Spleen (tissue), 7 donors: ENCODE measurements around the gene TUBGCP6.

Source experiments
- CTCF ChIP-seq, 11 experiments: fragments of 200-600 bp in 7 of 11; fragments of 450-650 bp in 4 of 11; sonication (generic) in 4 of 11; IDR thresholded peaks in 8 of 11; conservative IDR thresholded peaks in 3 of 11; 1 replicate in 7 of 11; 2 replicates in 4 of 11; pipeline versions ENCODE4 v1.4.0 to v1.8.0; 2016 to 2021; ENCODE audit warnings: antibody characterized with exemption in 11 of 11, inconsistent platforms in 4 of 11, mild to moderate bottlenecking in 1 of 11
- POLR2A ChIP-seq, 3 donors: fragments of 450-650 bp; IDR thresholded peaks; one replicate each; pipeline ENCODE4 v1.5.1; 2017; ENCODE audit warnings: antibody characterized with exemption in 3 of 3, mild to moderate bottlenecking in 1 of 3
- donor health status: DM: no; HTN: no; CAD: no; lungs with moderate emphysema.
- donor health status: DM: no; HTN: no; CAD: no.
- donor health status: DM: no; HTN: no; CAD: no.

GRCh38 chr22:50179937-50180726 lies 64.7 kb downstream of the TUBGCP6 start:
- TF ChIP-seq CTCF (IDR thresholded peaks at IDR 0.05 in 8 of 11, conservative IDR thresholded peaks at IDR 0.05 in 3 of 11) (no peak), POLR2A (IDR thresholded peaks at IDR 0.05) (no peak)
